ENCODE results near the gene STX12. TPM values are rescaled to one million over a fixed set of nuclear protein-coding genes. Genes with fewer than 3 reads are reported as not detected.
"Not testable (repeated sequence)": the region's sequence is repeated elsewhere in the genome, so short reads cannot be mapped to it uniquely, and the experiment has no call there.

The STX12 gene
- total RNA-seq, 2 donors from 2014 or later = 22.6 to 26.7 TPM

DNA sequence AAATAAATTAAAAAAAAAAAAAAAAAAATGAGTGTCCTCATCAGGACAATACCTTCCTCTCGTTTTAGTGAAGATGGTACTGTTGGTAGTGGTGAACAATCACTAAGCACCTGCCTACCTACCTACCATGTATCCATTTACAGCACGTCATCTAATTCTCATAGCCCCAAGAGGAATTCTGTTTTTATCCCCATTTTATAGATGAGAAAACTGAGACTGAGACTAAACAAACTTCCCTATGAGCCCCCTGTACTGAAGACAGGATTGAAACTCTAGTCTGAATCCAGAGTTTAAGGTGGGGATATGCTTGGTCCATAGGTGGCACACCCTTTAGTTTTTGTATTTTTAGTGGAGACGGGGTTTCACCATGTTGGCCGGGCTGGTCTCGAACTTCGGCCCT, 82.1 kb downstream of the STX12 start:
- TF ChIP-seq, protein P1, sequence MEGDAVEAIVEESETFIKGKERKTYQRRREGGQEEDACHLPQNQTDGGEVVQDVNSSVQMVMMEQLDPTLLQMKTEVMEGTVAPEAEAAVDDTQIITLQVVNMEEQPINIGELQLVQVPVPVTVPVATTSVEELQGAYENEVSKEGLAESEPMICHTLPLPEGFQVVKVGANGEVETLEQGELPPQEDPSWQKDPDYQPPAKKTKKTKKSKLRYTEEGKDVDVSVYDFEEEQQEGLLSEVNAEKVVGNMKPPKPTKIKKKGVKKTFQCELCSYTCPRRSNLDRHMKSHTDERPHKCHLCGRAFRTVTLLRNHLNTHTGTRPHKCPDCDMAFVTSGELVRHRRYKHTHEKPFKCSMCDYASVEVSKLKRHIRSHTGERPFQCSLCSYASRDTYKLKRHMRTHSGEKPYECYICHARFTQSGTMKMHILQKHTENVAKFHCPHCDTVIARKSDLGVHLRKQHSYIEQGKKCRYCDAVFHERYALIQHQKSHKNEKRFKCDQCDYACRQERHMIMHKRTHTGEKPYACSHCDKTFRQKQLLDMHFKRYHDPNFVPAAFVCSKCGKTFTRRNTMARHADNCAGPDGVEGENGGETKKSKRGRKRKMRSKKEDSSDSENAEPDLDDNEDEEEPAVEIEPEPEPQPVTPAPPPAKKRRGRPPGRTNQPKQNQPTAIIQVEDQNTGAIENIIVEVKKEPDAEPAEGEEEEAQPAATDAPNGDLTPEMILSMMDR (IDR thresholded peaks at IDR 0.05) = no peak
- TF ChIP-seq POLR2A (IDR thresholded peaks at IDR 0.05) = no peak
- WGBS, 2 donors = 80 to 81% methylated on average over 6 of the region's 6 CpGs
- H3K4me1 ChIP-seq = peaks cover 4% of the 10 kb centered on the region
- peaks cover 0 to 8% of the 10 kb centered on the region in 2 donors for H3K36me3 ChIP-seq (replicated peaks in 1 of 2; ENCODE audit: insufficient read depth in 1 of 2, low read depth in 2 of 2)
- H3K27me3 ChIP-seq = no peaks in the 10 kb centered on the region
- H3K9me3 ChIP-seq = no peaks in the 10 kb centered on the region
- H3K27ac ChIP-seq = no peak overlapping the region
- intact Hi-C loops (cut with DNase I) = loop anchor here (5.0 kb wide), 1 partner anchor 122 kb away; no protein-coding TSS in a partner anchor
- no peak for DNase-seq
- H3K4me3 ChIP-seq = no peak overlapping the region
- ATAC-seq = no peak

DNA sequence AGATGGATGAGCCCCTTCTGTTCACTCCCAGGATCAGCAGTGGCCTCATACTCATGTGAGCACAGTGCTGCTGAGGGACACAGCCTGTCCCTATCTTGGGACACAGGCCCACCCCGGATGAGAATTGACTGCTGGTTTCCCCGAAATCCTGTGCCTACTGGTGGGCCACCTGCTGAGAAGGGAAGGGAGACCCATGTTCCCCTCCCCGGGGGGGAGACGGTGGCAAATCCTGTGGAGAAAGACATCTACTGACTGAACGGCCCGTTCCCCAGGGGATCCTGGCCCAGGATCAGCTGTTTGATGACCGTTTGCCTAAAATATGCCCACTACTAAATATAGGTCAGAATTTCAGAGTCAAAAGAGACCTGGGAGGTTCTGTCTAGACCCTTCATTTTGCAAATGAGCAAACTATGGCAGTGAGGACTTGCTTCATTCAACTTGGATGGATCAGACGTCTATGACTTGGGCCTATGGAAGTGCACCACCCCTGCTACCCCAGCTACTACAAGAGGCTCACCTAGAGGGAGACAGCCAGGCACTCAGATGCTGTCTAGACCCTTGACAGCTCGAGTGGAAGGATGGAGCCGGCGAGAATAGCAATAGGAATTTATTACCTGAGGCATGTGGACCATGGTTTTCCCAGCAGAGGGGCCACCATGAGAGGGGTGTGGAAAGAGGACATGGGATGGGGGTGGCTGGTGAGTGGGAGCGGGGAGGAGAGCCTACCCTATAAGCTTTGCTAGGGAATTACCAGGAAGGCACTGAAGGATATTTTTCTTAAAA, 83.7 kb downstream of the STX12 start:
- TF ChIP-seq, protein P1 (IDR thresholded peaks at IDR 0.05) = no peak
- no peak for TF ChIP-seq POLR2A (IDR thresholded peaks at IDR 0.05)
- DNase-seq = peak in 1 of 4 donors; percentile 5
- H3K4me3 ChIP-seq = no peak overlapping the region
- ATAC-seq = no peak
- H3K27me3 ChIP-seq = no peaks in the 10 kb centered on the region
- WGBS, 2 donors = 48 to 49% methylated on average over 8 to 12 of the region's 12 CpGs
- no peaks in the 10 kb centered on the region for H3K9me3 ChIP-seq
- H3K36me3 ChIP-seq (replicated peaks in 1 of 2; ENCODE audit: insufficient read depth in 1 of 2, low read depth in 2 of 2) = peaks cover 0 to under 1% of the 10 kb centered on the region in 2 donors
- peaks cover 4% of the 10 kb centered on the region for H3K4me1 ChIP-seq
- no peak overlapping the region for H3K27ac ChIP-seq
- intact Hi-C loops (cut with DNase I) = loop anchor here (5.0 kb wide), 1 partner anchor 121 kb away; no protein-coding TSS in a partner anchor

DNA sequence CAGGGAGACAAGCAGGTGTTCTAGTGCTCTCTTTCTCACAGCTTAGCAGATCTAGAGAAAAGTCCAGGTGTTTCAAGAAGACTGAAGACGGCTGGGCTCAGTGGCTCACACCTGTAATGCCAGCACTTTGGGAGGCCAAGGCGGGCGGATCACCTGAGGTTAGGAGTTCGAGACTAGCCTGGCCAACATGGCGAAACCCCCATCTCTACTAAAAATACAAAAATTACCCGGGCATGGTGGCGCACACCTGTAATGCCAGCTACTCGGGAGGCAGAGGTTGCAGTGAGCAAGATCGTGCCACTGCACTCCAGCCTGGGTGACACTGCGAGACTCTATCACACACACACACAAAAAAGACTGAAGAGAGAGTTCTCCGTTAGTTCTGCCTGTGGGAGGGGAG, 84.5 kb downstream of the STX12 start:
- not testable (repeated sequence) for H3K36me3 ChIP-seq (replicated peaks in 1 of 2; ENCODE audit: insufficient read depth in 1 of 2, low read depth in 2 of 2)

DNA sequence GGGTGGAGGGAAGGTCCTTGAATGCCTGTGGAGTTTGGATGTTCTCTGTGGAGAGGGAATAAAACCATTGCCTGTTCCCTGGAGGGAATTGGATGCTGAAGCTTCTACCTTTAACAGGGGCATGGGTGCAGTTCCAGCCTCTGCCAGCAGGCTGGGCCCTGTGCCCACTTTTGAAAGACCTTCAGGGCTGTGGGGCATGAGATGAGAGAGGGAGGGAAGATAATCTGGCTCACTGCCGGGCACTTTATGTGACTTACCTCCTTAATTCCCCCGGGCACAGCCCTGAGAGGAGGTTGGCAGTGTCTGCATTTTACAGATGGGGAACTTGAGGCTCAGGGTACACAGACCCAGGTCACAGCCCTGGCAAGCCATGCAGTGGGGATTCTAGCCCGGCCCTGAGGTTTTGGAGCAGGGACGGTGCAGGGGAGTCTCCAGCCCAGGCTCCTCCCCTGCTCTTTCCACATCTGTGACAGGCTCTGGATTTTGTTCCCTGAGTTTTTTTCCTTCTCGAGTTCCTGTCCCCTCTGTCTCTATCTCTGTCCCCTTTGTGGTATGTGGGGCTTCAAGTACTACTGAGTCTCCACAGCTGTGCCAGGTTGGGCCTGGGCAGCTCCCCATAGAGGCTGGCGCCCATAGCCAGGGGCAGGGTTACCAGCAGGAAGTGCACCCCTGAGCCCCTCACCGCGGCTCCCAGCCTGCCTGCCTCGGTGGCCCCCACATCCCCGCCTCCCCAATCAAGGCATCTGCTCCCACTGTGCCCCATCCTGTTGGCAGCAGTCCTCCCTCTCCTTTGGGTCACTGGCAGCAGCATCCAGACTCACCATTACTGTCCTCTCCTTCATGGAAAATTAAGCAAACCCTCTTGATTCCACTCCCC, 85.3 kb downstream of the STX12 start:
- peak; percentile 86 to 91 (median 87) for DNase-seq
- TF ChIP-seq, protein P1 (IDR thresholded peaks at IDR 0.05) = peak; percentile 74 to 94 (median 92)
- TF ChIP-seq POLR2A (IDR thresholded peaks at IDR 0.05) = peak in 1 of 3 donors; percentile 8
- Histone ChIP-seq H3K9me3 (no peaks in the 10 kb centered on the region), H3K36me3 (replicated peaks in 1 of 2; ENCODE audit: insufficient read depth in 1 of 2, low read depth in 2 of 2) (no peaks in the 10 kb centered on the region), H3K27me3 (no peaks in the 10 kb centered on the region), H3K4me1 (peaks cover 4% of the 10 kb centered on the region), H3K4me3 (no peak overlapping the region), H3K27ac (no peak overlapping the region)
- ATAC-seq = peak; percentile 90
- WGBS, 2 donors = 19 to 29% methylated on average over 9 of the region's 10 CpGs
- intact Hi-C loops (cut with DNase I) = loop anchor here (5.0 kb wide), 1 partner anchor 119 kb away; no protein-coding TSS in a partner anchor

More for the DNA sequence above, 84.5 kb downstream of the STX12 start:
- 45 to 58% methylated on average over 10 to 11 of the region's 11 CpGs for WGBS, 2 donors
- ATAC-seq, H3K4me3 ChIP-seq, H3K9me3 ChIP-seq, H3K27ac ChIP-seq, H3K27me3 ChIP-seq, DNase-seq, H3K4me1 ChIP-seq: not testable (repeated sequence)
- intact Hi-C loops (cut with DNase I) = loop anchor here (5.0 kb wide), 1 partner anchor 120 kb away; no protein-coding TSS in a partner anchor

Data from body of pancreas (tissue), 4 donors.